ENCODE results near the gene PLEKHG7.

DNA sequence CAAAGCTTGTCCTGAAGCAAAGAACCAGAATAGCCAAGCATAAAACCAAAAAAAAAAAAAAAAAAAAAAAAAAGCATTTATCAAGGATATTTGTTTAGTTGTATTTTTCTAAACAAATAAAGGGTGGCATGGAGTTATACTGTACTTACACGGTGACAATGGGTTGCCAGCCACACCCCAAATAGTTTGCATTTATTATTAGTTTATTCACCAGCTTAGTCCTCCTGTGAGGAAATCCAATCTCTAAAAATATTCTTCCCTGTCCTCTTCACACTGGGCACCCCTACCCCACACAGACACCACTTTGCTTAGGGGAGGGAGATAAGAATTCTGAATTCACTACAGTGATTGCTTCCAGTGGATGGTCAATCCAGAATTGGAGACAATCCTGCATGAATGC, 18.9 kb downstream of the PLEKHG7 start:
- TF ChIP-seq, protein P1, sequence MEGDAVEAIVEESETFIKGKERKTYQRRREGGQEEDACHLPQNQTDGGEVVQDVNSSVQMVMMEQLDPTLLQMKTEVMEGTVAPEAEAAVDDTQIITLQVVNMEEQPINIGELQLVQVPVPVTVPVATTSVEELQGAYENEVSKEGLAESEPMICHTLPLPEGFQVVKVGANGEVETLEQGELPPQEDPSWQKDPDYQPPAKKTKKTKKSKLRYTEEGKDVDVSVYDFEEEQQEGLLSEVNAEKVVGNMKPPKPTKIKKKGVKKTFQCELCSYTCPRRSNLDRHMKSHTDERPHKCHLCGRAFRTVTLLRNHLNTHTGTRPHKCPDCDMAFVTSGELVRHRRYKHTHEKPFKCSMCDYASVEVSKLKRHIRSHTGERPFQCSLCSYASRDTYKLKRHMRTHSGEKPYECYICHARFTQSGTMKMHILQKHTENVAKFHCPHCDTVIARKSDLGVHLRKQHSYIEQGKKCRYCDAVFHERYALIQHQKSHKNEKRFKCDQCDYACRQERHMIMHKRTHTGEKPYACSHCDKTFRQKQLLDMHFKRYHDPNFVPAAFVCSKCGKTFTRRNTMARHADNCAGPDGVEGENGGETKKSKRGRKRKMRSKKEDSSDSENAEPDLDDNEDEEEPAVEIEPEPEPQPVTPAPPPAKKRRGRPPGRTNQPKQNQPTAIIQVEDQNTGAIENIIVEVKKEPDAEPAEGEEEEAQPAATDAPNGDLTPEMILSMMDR (IDR thresholded peaks at IDR 0.05 in 8 of 11, conservative IDR thresholded peaks at IDR 0.05 in 3 of 11) = no peak
- TF ChIP-seq POLR2A (IDR thresholded peaks at IDR 0.05) (no peak), POLR2AphosphoS5 (IDR thresholded peaks at IDR 0.05) (no peak)

Data from spleen (tissue), 7 donors.